HepG2 (cell line): ENCODE results near the gene SPRED2. TPM values are rescaled to one million over a fixed set of nuclear protein-coding genes. Genes with fewer than 3 reads are reported as not detected.
A peak's percentile ranks its signal among the peaks of the same experiment; 100 is the strongest.

Experiments used
- CC2D1A ChIP-seq: sonication (generic); formaldehyde crosslinking; IDR thresholded peaks from 2 replicates; pipeline ENCODE4 v1.8.1; 2023; ENCODE audit warnings: mild to moderate bottlenecking, missing genetic modification reagents
- CREB1 ChIP-seq, 2 experiments: fragments of 450-650 bp in 1 of 2; IDR thresholded peaks; 2 replicates each; pipeline ENCODE4 v1.6.1; 2016 to 2017; ENCODE audit warnings: control low read depth in 1 of 2, mild to moderate bottlenecking in 1 of 2, missing compliant biosample characterization in 1 of 2, missing genetic modification characterization in 1 of 2
- KDM2A ChIP-seq: sonication (generic); formaldehyde crosslinking; IDR thresholded peaks from 2 replicates; pipeline ENCODE4 v1.4.0; 2020; ENCODE audit warnings: low read depth, missing genetic modification reagents, borderline replicate concordance
- RAD51 ChIP-seq: fragments of 450-650 bp; IDR thresholded peaks from 2 replicates; pipeline ENCODE4 v1.6.1; 2016; ENCODE audit warnings: borderline replicate concordance
- SRSF1 ChIP-seq: fragments of 200-400 bp; formaldehyde crosslinking; optimal IDR thresholded peaks from 2 replicates; pipeline ENCODE3; 2017; ENCODE audit warnings: mild to moderate bottlenecking, low read depth, low read length, moderate library complexity
- ZMYM2 ChIP-seq: sonication (generic); formaldehyde crosslinking; IDR thresholded peaks from 2 replicates; pipeline ENCODE4 v1.8.0; 2022; ENCODE audit warnings: mild to moderate bottlenecking, missing genetic modification reagents
- ZNF263 ChIP-seq: sonication (generic); formaldehyde crosslinking; IDR thresholded peaks from 2 replicates; pipeline ENCODE4 v1.4.0; 2020; ENCODE audit warnings: missing genetic modification reagents
- ZNF274 ChIP-seq: sonication (generic); formaldehyde crosslinking; IDR thresholded peaks from 2 replicates; pipeline ENCODE4 v1.5.1; 2020; ENCODE audit warnings: mild to moderate bottlenecking, missing genetic modification reagents
- ZNF431 ChIP-seq: sonication (generic); formaldehyde crosslinking; IDR thresholded peaks from 2 replicates; pipeline ENCODE4 v1.9.0; 2022; ENCODE audit warnings: missing genetic modification reagents, low read depth, mild to moderate bottlenecking, borderline replicate concordance
- ZNF614 ChIP-seq: IDR thresholded peaks from 2 replicates; pipeline ENCODE4 v1.6.1; 2018; ENCODE audit warnings: missing biosample characterization, missing genetic modification reagents, inconsistent platforms, borderline replicate concordance
- ZNF713 ChIP-seq: sonication (generic); formaldehyde crosslinking; IDR thresholded peaks from 2 replicates; pipeline ENCODE4 v1.4.0; 2020; ENCODE audit warnings: mild to moderate bottlenecking, missing genetic modification reagents
- ZNF746 ChIP-seq: sonication (generic); formaldehyde crosslinking; IDR thresholded peaks from 2 replicates; pipeline ENCODE4 v1.8.0; 2022; ENCODE audit warnings: mild to moderate bottlenecking, missing genetic modification reagents
- ZNF766 ChIP-seq: sonication (generic); formaldehyde crosslinking; IDR thresholded peaks from 2 replicates; pipeline ENCODE4 v1.5.0; 2020; ENCODE audit warnings: missing genetic modification reagents, borderline replicate concordance
- ZNF891 ChIP-seq: sonication (generic); formaldehyde crosslinking; IDR thresholded peaks from 2 replicates; pipeline ENCODE4 v1.5.0; 2020; ENCODE audit warnings: mild to moderate bottlenecking, missing genetic modification reagents
- polyA plus RNA-seq, 8 experiments: library from polyadenylated mRNA; depleted of rRNA in 3 of 8; stranded (reverse) in 7 of 8; unstranded in 1 of 8; fragments of >200 nt; fragmentation: Illumina TruSeq in 4 of 8; extraction: Trizol in 4 of 8; gene quantifications; 2 replicates each; pipeline versions ENCODE4 v1.2.1 to v1.2.3, GENCODE V29; 2011 to 2016; ENCODE audit warnings: low read depth in 4 of 8, missing spikeins in 1 of 8, mixed read lengths in 1 of 8; ENCODE audit not compliant: insufficient read depth in 1 of 8
- total RNA-seq, 5 experiments: library from RNA; depleted of rRNA; stranded (reverse); fragments of >200 nt; fragmentation: Illumina TruSeq; extraction: Trizol; gene quantifications; 2 replicates each; pipeline ENCODE4 v1.2.3, GENCODE V29; 2016; ENCODE audit warnings: low read depth in 1 of 5
- TF ChIP-seq, protein P1 (sequence below): sonication (generic); formaldehyde crosslinking; IDR thresholded peaks from 2 replicates; pipeline ENCODE4 v1.9.0; 2022; ENCODE audit warnings: missing genetic modification reagents, mild to moderate bottlenecking, borderline replicate concordance
- TF ChIP-seq, protein P2 (sequence below): sonication (generic); formaldehyde crosslinking; IDR thresholded peaks from 2 replicates; pipeline ENCODE4 v1.5.1; 2020; ENCODE audit warnings: missing genetic modification reagents, mild to moderate bottlenecking, borderline replicate concordance
- TF ChIP-seq, protein P3 (sequence below): IDR thresholded peaks from 2 replicates; pipeline ENCODE4 v1.6.1; 2016; ENCODE audit warnings: low read depth, control low read depth
- TF ChIP-seq, protein P4 (sequence below): sonication (generic); formaldehyde crosslinking; IDR thresholded peaks from 2 replicates; pipeline ENCODE4 v1.5.0; 2020; ENCODE audit warnings: mild to moderate bottlenecking, missing genetic modification reagents
- TF ChIP-seq, protein P5 (sequence below): sonication (generic); formaldehyde crosslinking; IDR thresholded peaks from 2 replicates; pipeline ENCODE4 v1.4.0; 2020; ENCODE audit warnings: missing genetic modification reagents, borderline replicate concordance

The SPRED2 gene
- total and polyA plus RNA-seq, 2 of the 13 experiments (the other 11 are each of a cell fraction or from before 2014, with no cell fraction given): 13.0 to 37.0 TPM

DNA sequence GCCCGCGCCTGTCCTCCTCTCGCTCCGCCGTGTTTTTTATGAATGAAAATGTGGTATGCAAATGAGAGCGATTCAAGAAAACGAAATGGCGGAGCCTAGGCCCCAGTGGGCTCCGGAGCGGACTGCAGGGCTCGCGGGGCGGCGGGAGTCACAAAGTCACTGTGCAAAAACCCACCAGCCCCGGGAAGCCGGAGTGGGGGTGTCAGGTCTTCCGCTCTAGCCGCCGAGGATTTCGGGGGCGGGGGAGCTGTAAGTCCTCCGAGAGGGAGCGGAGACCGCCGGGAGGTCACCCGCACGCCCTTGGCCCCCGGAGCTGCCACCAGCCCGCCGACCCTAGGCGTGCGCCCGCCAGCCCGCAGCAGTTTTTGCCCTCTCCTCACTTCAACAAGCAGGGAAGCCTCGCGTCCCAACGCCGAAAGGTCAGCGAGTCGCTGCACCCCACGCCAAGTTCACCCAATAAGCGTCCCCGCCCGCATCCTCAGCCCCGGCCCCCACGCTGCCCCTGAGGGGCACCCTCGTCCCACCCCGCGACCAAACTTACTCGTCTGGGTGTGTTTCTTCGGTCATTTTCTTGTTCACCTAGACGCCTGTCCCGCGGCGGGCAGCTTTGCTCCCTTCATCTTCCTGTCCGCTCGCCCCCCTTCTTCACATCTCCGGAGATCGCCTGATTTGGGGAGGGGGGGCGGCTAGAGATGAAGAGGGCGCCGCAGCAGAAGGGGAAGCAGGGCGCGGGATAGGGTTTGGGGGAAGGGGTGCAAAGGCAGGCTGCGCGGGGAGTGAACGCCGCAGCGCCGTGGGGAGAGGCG, 775 bp downstream of the SPRED2 start (continued):
- TF ChIP-seq, protein P1, sequence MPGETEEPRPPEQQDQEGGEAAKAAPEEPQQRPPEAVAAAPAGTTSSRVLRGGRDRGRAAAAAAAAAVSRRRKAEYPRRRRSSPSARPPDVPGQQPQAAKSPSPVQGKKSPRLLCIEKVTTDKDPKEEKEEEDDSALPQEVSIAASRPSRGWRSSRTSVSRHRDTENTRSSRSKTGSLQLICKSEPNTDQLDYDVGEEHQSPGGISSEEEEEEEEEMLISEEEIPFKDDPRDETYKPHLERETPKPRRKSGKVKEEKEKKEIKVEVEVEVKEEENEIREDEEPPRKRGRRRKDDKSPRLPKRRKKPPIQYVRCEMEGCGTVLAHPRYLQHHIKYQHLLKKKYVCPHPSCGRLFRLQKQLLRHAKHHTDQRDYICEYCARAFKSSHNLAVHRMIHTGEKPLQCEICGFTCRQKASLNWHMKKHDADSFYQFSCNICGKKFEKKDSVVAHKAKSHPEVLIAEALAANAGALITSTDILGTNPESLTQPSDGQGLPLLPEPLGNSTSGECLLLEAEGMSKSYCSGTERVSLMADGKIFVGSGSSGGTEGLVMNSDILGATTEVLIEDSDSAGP: peak; percentile 21; the same call in 1 of the 2 replicates
- no peak for TF ChIP-seq ZNF746 (CRISPR knock-in tag)
- TF ChIP-seq KDM2A (CRISPR knock-in tag): no peak
- TF ChIP-seq, protein P2, sequence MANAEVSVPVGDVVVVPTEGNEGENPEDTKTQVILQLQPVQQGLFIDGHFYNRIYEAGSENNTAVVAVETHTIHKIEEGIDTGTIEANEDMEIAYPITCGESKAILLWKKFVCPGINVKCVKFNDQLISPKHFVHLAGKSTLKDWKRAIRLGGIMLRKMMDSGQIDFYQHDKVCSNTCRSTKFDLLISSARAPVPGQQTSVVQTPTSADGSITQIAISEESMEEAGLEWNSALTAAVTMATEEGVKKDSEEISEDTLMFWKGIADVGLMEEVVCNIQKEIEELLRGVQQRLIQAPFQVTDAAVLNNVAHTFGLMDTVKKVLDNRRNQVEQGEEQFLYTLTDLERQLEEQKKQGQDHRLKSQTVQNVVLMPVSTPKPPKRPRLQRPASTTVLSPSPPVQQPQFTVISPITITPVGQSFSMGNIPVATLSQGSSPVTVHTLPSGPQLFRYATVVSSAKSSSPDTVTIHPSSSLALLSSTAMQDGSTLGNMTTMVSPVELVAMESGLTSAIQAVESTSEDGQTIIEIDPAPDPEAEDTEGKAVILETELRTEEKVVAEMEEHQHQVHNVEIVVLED: no peak
- no peak for TF ChIP-seq ZNF274
- no peak for TF ChIP-seq CC2D1A
- no peak for TF ChIP-seq ZNF891 (CRISPR knock-in tag)
- TF ChIP-seq SRSF1: no peak
- no peak for TF ChIP-seq ZNF766 (CRISPR knock-in tag)
- TF ChIP-seq, protein P3, sequence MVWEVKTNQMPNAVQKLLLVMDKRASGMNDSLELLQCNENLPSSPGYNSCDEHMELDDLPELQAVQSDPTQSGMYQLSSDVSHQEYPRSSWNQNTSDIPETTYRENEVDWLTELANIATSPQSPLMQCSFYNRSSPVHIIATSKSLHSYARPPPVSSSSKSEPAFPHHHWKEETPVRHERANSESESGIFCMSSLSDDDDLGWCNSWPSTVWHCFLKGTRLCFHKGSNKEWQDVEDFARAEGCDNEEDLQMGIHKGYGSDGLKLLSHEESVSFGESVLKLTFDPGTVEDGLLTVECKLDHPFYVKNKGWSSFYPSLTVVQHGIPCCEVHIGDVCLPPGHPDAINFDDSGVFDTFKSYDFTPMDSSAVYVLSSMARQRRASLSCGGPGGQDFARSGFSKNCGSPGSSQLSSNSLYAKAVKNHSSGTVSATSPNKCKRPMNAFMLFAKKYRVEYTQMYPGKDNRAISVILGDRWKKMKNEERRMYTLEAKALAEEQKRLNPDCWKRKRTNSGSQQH (CRISPR knock-in tag): 0 out of 2 replicates have a peak, but pooled peaks have one; percentile 22
- no peak for TF ChIP-seq ZNF431 (CRISPR knock-in tag)
- TF ChIP-seq, protein P4, sequence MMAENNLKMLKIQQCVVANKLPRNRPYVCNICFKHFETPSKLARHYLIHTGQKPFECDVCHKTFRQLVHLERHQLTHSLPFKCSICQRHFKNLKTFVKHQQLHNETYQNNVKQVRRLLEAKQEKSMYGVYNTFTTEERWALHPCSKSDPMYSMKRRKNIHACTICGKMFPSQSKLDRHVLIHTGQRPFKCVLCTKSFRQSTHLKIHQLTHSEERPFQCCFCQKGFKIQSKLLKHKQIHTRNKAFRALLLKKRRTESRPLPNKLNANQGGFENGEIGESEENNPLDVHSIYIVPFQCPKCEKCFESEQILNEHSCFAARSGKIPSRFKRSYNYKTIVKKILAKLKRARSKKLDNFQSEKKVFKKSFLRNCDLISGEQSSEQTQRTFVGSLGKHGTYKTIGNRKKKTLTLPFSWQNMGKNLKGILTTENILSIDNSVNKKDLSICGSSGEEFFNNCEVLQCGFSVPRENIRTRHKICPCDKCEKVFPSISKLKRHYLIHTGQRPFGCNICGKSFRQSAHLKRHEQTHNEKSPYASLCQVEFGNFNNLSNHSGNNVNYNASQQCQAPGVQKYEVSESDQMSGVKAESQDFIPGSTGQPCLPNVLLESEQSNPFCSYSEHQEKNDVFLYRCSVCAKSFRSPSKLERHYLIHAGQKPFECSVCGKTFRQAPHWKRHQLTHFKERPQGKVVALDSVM (CRISPR knock-in tag): no peak
- TF ChIP-seq ZNF713: no peak
- no peak for TF ChIP-seq ZNF614 (CRISPR knock-in tag)
- no peak for TF ChIP-seq CREB1 (IDR thresholded peaks at IDR 0.05)
- TF ChIP-seq CREB1 (CRISPR knock-in tag; IDR thresholded peaks at IDR 0.05): no peak
- TF ChIP-seq, protein P5, sequence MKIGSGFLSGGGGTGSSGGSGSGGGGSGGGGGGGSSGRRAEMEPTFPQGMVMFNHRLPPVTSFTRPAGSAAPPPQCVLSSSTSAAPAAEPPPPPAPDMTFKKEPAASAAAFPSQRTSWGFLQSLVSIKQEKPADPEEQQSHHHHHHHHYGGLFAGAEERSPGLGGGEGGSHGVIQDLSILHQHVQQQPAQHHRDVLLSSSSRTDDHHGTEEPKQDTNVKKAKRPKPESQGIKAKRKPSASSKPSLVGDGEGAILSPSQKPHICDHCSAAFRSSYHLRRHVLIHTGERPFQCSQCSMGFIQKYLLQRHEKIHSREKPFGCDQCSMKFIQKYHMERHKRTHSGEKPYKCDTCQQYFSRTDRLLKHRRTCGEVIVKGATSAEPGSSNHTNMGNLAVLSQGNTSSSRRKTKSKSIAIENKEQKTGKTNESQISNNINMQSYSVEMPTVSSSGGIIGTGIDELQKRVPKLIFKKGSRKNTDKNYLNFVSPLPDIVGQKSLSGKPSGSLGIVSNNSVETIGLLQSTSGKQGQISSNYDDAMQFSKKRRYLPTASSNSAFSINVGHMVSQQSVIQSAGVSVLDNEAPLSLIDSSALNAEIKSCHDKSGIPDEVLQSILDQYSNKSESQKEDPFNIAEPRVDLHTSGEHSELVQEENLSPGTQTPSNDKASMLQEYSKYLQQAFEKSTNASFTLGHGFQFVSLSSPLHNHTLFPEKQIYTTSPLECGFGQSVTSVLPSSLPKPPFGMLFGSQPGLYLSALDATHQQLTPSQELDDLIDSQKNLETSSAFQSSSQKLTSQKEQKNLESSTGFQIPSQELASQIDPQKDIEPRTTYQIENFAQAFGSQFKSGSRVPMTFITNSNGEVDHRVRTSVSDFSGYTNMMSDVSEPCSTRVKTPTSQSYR (CRISPR knock-in tag): no peak
- TF ChIP-seq ZMYM2 (CRISPR knock-in tag): no peak
- no peak for TF ChIP-seq RAD51
- TF ChIP-seq ZNF263 (CRISPR knock-in tag): peak; percentile 10; the same call in 1 of the 2 replicates
